Left ventricle myocardium inferior (tissue), 1 donor: ENCODE results near the gene ZNF627. TPM values are rescaled to one million over a fixed set of nuclear protein-coding genes. Genes with fewer than 3 reads are reported as not detected.
A peak's percentile ranks its signal among the peaks of the same experiment; 100 is the strongest.

Experiments used
- DNase-seq: peaks from one replicate; pipeline ENCODE4 v3.0.0-alpha.2; 2020
- H3K27ac ChIP-seq: fragments of 200-600 bp; replicated peaks from 2 replicates; pipeline ENCODE4 v1.8.0; 2021
- H3K27me3 ChIP-seq: fragments of 200-600 bp; 2 replicates; pipeline ENCODE4 v1.8.0; 2021; ENCODE audit warnings: low read depth
- H3K36me3 ChIP-seq: fragments of 200-600 bp; 2 replicates; pipeline ENCODE4 v1.8.0; 2021
- H3K4me1 ChIP-seq: fragments of 200-600 bp; 2 replicates; pipeline ENCODE4 v1.8.0; 2021
- H3K4me3 ChIP-seq: fragments of 200-600 bp; 2 replicates; pipeline ENCODE4 v1.8.0; 2021; ENCODE audit warnings: mild to moderate bottlenecking, moderate library complexity
- H3K9me3 ChIP-seq: fragments of 200-600 bp; replicated peaks from 2 replicates; pipeline ENCODE4 v1.8.0; 2021
- intact Hi-C: fragments of 100-400 bp; cut with micrococcal nuclease; formaldehyde crosslinking; loops from one replicate; pipeline ENCODE4 v1.11.0; 2022
- long read RNA-seq: library from polyadenylated mRNA; unstranded; transcript quantifications from one replicate; pipeline ENCODE4 v2.0.0, GENCODE V29; 2021
- total RNA-seq: library from RNA; stranded (reverse); fragmentation: NEBNext Ultra II Directional; extraction: Animal tissue kit (Norgen Biotek cat#: 25700); gene quantifications from one replicate; pipeline ENCODE4 v1.2.1, GENCODE V29; 2021
- TF ChIP-seq, protein P1 (sequence below): fragments of 200-600 bp; IDR thresholded peaks from 2 replicates; pipeline ENCODE4 v1.8.0; 2021; ENCODE audit warnings: antibody characterized with exemption, mild to moderate bottlenecking, borderline replicate concordance
- donor health status: DM: no; HTN: yes; CAD: no; lungs with severe emphysema.

ZNF627 gene
- total RNA-seq, result 5.5 TPM
- long read RNA-seq, transcript ZNF627-201 (4 exons, 2,840 nt), result major isoform, 18 of 19 reads
- long read RNA-seq, partial matches to known transcripts, result 0 of 19 reads
- long read RNA-seq, other reads (novel, unspliced or antisense), result 1 of 19 reads

DNA sequence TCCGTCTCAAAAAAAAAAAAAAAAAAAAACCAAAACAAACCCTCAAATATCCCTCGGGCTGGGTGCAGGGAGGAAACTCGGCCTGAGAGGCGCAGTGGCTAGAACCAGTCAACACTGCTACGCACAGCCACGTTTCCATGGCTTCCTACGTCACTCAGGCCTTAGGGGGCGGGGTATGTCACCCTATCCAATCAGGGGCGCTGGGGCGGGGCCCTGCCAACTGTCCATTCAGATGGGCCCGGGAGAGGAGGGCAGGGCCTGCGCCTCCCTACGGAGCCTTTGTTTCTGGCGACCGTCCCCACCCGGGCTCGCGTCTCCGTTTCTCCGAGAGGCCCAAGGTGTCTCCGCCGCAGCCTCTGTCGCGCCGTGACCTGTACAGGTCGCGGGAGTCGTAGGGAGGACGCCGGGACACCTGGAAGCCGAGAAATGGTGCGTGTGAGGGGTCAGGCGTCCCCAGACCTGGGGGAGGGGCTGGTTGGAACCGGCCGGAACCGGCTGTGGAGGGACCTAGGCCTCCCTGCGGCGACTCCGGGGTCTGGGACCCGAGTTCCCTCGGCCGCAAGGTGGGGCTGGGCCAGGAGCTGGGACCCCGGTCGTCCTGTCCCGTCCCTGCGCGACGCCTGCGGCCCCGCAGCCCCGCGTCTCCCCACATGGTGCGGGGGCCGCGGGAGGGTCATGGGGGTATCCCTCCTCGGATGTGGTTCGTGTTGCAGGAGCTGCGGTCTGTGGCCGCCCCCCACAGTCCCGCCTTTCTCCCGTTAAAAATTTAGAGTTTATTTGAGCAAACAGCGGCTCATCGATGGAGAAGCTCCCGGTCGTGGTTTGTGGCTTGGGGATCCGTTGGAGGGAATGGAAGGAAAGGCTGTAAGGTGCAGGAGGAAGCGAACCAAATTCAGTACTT lies at the start of gene ZNF627:
Gene ZNF627 (plus strand): TSS at position 282 of the 901 bp plus-strand sequence. CDS start 145 bp downstream, at position 427.
- Histone ChIP-seq H3K36me3 (no peaks in the 10 kb centered on the region), H3K4me3 (peak within 1 kb of the TSS; percentile 92), H3K4me1 (peaks cover 27% of the 10 kb centered on the region), H3K27ac (peak within 1 kb of the TSS; percentile 94), H3K27me3 (no peaks in the 10 kb centered on the region), H3K9me3 (no peaks in the 10 kb centered on the region)
- TF ChIP-seq, protein P1, sequence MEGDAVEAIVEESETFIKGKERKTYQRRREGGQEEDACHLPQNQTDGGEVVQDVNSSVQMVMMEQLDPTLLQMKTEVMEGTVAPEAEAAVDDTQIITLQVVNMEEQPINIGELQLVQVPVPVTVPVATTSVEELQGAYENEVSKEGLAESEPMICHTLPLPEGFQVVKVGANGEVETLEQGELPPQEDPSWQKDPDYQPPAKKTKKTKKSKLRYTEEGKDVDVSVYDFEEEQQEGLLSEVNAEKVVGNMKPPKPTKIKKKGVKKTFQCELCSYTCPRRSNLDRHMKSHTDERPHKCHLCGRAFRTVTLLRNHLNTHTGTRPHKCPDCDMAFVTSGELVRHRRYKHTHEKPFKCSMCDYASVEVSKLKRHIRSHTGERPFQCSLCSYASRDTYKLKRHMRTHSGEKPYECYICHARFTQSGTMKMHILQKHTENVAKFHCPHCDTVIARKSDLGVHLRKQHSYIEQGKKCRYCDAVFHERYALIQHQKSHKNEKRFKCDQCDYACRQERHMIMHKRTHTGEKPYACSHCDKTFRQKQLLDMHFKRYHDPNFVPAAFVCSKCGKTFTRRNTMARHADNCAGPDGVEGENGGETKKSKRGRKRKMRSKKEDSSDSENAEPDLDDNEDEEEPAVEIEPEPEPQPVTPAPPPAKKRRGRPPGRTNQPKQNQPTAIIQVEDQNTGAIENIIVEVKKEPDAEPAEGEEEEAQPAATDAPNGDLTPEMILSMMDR, result peak; percentile 50
- peak; percentile 99 for DNase-seq
- intact Hi-C loops, result no loop called here

DNA sequence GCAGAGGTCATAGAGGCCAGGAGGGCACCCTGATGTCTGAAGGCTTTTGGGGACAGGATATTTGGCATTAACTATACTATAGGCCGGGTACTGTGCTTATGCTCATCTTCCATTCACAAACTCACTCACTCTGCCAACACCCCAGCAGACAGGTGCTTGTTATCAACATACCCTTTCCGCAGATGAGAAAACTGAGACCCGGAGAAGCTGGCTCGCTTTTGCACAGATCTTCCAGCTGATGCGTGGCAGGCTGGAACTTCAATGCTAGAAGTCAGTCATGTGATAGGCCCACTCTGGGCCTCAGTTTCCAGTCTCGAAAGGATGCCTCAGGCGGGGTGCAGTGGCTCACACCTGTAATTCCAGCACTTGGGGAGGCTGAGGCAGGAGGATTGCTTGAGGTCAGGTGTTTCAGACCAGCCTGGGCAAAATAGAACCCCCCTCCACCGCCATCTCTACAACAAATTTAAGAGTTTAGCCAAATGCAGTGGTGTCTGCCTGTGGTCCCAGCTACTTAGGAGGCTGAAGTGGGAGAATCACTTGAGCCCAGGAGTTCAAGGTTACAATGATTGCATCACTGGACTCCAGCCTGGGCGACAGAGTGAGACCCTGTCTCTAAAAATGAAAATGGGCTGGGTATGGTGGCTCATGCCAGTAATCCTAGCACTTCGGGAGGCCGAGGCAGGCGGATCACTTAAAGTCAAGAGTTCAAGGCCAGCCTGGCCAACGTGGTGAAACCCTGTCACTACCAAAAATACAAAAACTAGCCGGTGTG lies 49.2 kb upstream of the ZNF627 start:
- TF ChIP-seq, protein P1, result no peak
- Histone ChIP-seq H3K27ac (no peak overlapping the region), H3K4me1 (no peaks in the 10 kb centered on the region), H3K9me3 (no peaks in the 10 kb centered on the region), H3K27me3 (no peaks in the 10 kb centered on the region), H3K36me3 (peaks cover 12% of the 10 kb centered on the region), H3K4me3 (no peak overlapping the region)
- no peak for DNase-seq
- intact Hi-C loops, result no loop called here

DNA sequence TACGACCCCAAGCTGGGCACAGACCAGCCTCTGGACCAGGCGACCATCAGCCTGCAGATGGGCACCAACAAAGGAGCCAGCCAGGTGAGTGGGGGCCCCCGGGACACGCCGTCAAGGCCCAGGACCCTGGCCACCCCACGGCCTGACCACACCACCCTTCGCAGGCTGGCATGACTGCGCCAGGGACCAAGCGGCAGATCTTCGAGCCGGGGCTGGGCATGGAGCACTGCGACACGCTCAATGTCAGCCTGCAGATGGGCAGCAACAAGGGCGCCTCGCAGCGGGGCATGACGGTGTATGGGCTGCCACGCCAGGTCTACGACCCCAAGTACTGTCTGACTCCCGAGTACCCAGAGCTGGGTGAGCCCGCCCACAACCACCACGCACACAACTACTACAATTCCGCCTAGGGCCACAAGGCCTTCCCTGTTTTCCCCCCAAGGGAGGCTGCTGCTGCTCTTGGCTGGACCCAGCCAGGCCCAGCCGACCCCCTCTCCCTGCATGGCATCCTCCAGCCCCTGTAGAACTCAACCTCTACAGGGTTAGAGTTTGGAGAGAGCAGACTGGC lies 47.8 kb upstream of the ZNF627 start:
- peaks cover 23% of the 10 kb centered on the region for H3K36me3 ChIP-seq
- no peak overlapping the region for H3K4me3 ChIP-seq
- H3K4me1 ChIP-seq, result no peaks in the 10 kb centered on the region
- TF ChIP-seq, protein P1, result no peak
- no peaks in the 10 kb centered on the region for H3K27me3 ChIP-seq
- no peak overlapping the region for H3K27ac ChIP-seq
- intact Hi-C loops, result no loop called here
- no peak for DNase-seq
- H3K9me3 ChIP-seq, result no peaks in the 10 kb centered on the region

DNA sequence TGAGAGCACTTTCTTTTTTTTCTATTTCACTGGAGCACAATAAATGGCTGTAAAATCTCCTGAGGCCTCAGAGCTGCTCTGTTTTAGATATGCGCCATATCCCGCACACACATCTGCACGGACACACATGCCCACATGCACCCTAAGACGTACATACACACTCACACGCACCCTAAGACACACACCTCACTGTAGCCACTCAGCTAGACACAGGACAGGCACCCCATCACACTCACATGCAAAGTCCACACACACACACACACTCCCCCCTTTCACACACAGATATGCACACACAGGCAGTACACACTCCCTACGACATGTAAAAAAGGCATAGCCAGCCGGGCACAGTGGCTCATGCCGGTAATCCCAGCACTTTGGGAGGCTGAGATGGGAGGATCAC lies 47.0 kb upstream of the ZNF627 start:
- H3K4me3 ChIP-seq, result no peak overlapping the region
- peaks cover 26% of the 10 kb centered on the region for H3K36me3 ChIP-seq
- H3K4me1 ChIP-seq, result peaks cover 4% of the 10 kb centered on the region
- intact Hi-C loops, result no loop called here
- no peaks in the 10 kb centered on the region for H3K9me3 ChIP-seq
- TF ChIP-seq, protein P1, result no peak
- no peak overlapping the region for H3K27ac ChIP-seq
- no peaks in the 10 kb centered on the region for H3K27me3 ChIP-seq
- no peak for DNase-seq

DNA sequence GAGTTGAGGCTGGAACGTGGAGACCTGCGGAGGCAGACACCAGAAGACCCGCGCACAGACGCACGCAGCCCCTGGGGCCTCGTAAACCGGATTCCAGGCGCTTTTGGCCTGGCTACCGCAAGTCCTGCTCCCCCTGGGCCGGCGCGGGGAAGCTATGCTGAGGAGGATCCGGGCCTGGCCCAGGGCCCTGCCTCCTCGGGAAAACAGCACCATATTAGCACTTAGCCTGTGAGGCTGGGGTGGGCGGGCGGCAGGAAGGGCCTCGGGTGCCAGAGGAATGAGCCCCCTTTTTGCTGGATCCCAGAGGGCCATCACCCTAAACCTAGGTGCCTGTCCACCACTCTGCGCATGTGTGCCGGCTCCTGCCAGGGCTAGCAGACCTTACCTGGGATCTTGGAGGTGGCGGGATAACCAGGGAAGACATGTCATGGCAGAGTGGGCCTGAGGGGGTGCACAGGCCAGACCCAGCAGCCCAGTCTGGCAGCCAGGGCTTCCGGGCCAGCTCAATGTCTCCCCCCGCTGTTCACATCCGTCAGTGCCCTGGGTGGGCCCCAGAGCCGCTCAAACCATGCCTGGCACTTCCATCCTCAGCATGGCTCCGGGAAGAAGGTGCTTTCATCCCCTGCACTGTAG lies 45.6 kb upstream of the ZNF627 start:
- TF ChIP-seq, protein P1, result peak; percentile 35
- Histone ChIP-seq H3K27ac (no peak overlapping the region), H3K4me3 (no peak overlapping the region)

More for the DNA sequence above, 45.6 kb upstream of the ZNF627 start:
- H3K9me3 ChIP-seq, result no peaks in the 10 kb centered on the region
- peaks cover 18% of the 10 kb centered on the region for H3K4me1 ChIP-seq
- peaks cover 26% of the 10 kb centered on the region for H3K36me3 ChIP-seq
- no peaks in the 10 kb centered on the region for H3K27me3 ChIP-seq
- DNase-seq, result no peak
- intact Hi-C loops, result no loop called here
